Kidney (tissue), 14 donors: ENCODE measurements around the gene TMEM87B. TPM values are rescaled to one million over a fixed set of nuclear protein-coding genes. Genes with fewer than 3 reads are reported as not detected.

Experiments
- DNase-seq, 5 donors: peaks; one replicate each; pipeline ENCODE4 v3.0.0-alpha.2; 2013 to 2020
- FAIRE-seq: peaks from 2 replicates; lab custom pipeline; 2012; peaks lifted over from hg19 to GRCh38; lab: Jason Lieb, UNC
- H3K27ac ChIP-seq, 2 donors: one replicate each; pipeline ENCODE4 v1.7.0; 2013; ENCODE audit warnings: low read depth in 2 of 2, low read length in 2 of 2, inconsistent platforms in 1 of 2
- H3K27me3 ChIP-seq: one replicate; pipeline ENCODE4 v1.7.1; 2013; ENCODE audit warnings: low read length, inconsistent platforms; ENCODE audit not compliant: control insufficient read depth, insufficient read depth
- H3K36me3 ChIP-seq, 3 donors: one replicate each; pipeline versions ENCODE4 v1.7.0 to v1.7.1; 2013; ENCODE audit warnings: low read length in 3 of 3, control low read depth in 1 of 3, inconsistent platforms in 1 of 3; ENCODE audit not compliant: insufficient read depth in 3 of 3, control insufficient read depth in 2 of 3
- H3K4me1 ChIP-seq, 3 donors: one replicate each; pipeline versions ENCODE4 v1.7.0 to v1.7.1; 2013; ENCODE audit warnings: low read length in 3 of 3, inconsistent platforms in 1 of 3, low read depth in 1 of 3; ENCODE audit not compliant: control insufficient read depth in 2 of 3, insufficient read depth in 2 of 3
- H3K4me3 ChIP-seq, 3 donors: one replicate each; pipeline versions ENCODE4 v1.7.0 to v1.8.1; 2013; ENCODE audit warnings: low read length in 3 of 3, control low read depth in 1 of 3, inconsistent platforms in 1 of 3
- H3K9ac ChIP-seq, 3 donors: one replicate each; pipeline versions ENCODE4 v1.7.0 to v1.7.1; 2013; ENCODE audit warnings: low read length in 3 of 3, control low read depth in 1 of 3, inconsistent platforms in 1 of 3
- H3K9me3 ChIP-seq, 3 donors: one replicate each; pipeline versions ENCODE4 v1.7.0 to v1.7.1; 2013; ENCODE audit warnings: low read length in 3 of 3, control low read depth in 1 of 3, inconsistent platforms in 1 of 3; ENCODE audit not compliant: control insufficient read depth in 2 of 3, insufficient read depth in 1 of 3
- CTCF ChIP-seq: IDR thresholded peaks from 3 replicates; pipeline ENCODE4 v1.5.1; 2012; ENCODE audit warnings: mild to moderate bottlenecking, moderate library complexity, borderline replicate concordance; ENCODE audit not compliant: insufficient read depth; ENCODE audit errors: extremely low read depth
- intact Hi-C: fragments of 100-400 bp; cut with DNase I; formaldehyde crosslinking; loops from one replicate; pipeline ENCODE4 v1.11.1; 2022
- polyA plus RNA-seq: library from polyadenylated mRNA; stranded (reverse); fragments of 350-450 nt; fragmentation: Illumina TruSeq; extraction: RNeasy Lipid Tissue Mini Kit (QIAGEN cat#74804); gene quantifications from one replicate; pipeline ENCODE4 v1.2.3, GENCODE V29; 2014; ENCODE audit warnings: low read depth, low replicate concordance; ENCODE audit not compliant: insufficient read depth
- total RNA-seq: library from RNA; stranded (reverse); fragmentation: NEBNext Ultra II Directional; extraction: Animal tissue kit (Norgen Biotek cat#: 25700); gene quantifications from one replicate; pipeline ENCODE4 v1.2.1, GENCODE V29; 2021
- donor health status: control.
- donor health status: control.
- donor health status: control.
- donor health status: control.
- donor health status: control.
- donor health status: DM: yes; HTN: yes; CAD: no.
- donor health status: Normal renal cell carcinoma (clear cell type).

The TMEM87B gene
- total and polyA plus RNA-seq, 2 donors from 2014 or later = 6.5 to 21.9 TPM

GRCh38 chr2:112012556-112012955 lies 42.5 kb upstream of the TMEM87B start:
- no peak for DNase-seq
- FAIRE-seq = no peak
- Histone ChIP-seq H3K4me1 (no peaks in the 10 kb centered on the region), H3K9ac (no peak overlapping the region), H3K9me3 (no peaks in the 10 kb centered on the region), H3K4me3 (no peak overlapping the region), H3K36me3 (peaks cover 0 to 27% (median 25%) of the 10 kb centered on the region in 3 donors), H3K27ac (no peak overlapping the region), H3K27me3 (no peaks in the 10 kb centered on the region)
- no peak for TF ChIP-seq CTCF
- intact Hi-C loops = no loop called here

- FAIRE-seq (no peak), DNase-seq (no peak)
- intact Hi-C loops = no loop called here
- no peak overlapping the region for H3K4me3 ChIP-seq
- H3K9ac ChIP-seq = no peak overlapping the region
- no peak for TF ChIP-seq CTCF
- H3K9me3 ChIP-seq = no peaks in the 10 kb centered on the region
- H3K27me3 ChIP-seq = no peaks in the 10 kb centered on the region
- no peaks in the 10 kb centered on the region for H3K4me1 ChIP-seq
- peaks cover 0 to 21% (median 4%) of the 10 kb centered on the region in 3 donors for H3K36me3 ChIP-seq
- H3K27ac ChIP-seq = no peak overlapping the region
These were observed 36.2 kb upstream of the TMEM87B start for GRCh38 chr2:112018846-112019245.

GRCh38 chr2:112019569-112019982 lies 35.5 kb upstream of the TMEM87B start:
- H3K27ac ChIP-seq = no peak overlapping the region
- H3K4me1 ChIP-seq = no peaks in the 10 kb centered on the region
- no peaks in the 10 kb centered on the region for H3K27me3 ChIP-seq
- FAIRE-seq (no peak), DNase-seq (no peak)
- intact Hi-C loops = no loop called here
- no peak overlapping the region for H3K9ac ChIP-seq
- peaks cover 0 to 21% (median 4%) of the 10 kb centered on the region in 3 donors for H3K36me3 ChIP-seq
- TF ChIP-seq CTCF = no peak
- H3K9me3 ChIP-seq = no peaks in the 10 kb centered on the region
- H3K4me3 ChIP-seq = no peak overlapping the region

- FAIRE-seq (no peak), DNase-seq (no peak)
- Histone ChIP-seq H3K9ac (no peak overlapping the region), H3K4me3 (no peak overlapping the region), H3K4me1 (no peaks in the 10 kb centered on the region), H3K27ac (no peak overlapping the region), H3K36me3 (peaks cover 0 to 22% (median 4%) of the 10 kb centered on the region in 3 donors), H3K9me3 (no peaks in the 10 kb centered on the region), H3K27me3 (no peaks in the 10 kb centered on the region)
- no peak for TF ChIP-seq CTCF
- intact Hi-C loops = no loop called here
These were observed 34.5 kb upstream of the TMEM87B start for GRCh38 chr2:112020561-112020960.
